GF-D8 (cell line): ENCODE data around the gene OGA.

Experiments used
- DNase-seq: peaks from one replicate; lab custom pipeline; 2025; lab: John Stamatoyannopoulos, UW

OGA gene

DNA sequence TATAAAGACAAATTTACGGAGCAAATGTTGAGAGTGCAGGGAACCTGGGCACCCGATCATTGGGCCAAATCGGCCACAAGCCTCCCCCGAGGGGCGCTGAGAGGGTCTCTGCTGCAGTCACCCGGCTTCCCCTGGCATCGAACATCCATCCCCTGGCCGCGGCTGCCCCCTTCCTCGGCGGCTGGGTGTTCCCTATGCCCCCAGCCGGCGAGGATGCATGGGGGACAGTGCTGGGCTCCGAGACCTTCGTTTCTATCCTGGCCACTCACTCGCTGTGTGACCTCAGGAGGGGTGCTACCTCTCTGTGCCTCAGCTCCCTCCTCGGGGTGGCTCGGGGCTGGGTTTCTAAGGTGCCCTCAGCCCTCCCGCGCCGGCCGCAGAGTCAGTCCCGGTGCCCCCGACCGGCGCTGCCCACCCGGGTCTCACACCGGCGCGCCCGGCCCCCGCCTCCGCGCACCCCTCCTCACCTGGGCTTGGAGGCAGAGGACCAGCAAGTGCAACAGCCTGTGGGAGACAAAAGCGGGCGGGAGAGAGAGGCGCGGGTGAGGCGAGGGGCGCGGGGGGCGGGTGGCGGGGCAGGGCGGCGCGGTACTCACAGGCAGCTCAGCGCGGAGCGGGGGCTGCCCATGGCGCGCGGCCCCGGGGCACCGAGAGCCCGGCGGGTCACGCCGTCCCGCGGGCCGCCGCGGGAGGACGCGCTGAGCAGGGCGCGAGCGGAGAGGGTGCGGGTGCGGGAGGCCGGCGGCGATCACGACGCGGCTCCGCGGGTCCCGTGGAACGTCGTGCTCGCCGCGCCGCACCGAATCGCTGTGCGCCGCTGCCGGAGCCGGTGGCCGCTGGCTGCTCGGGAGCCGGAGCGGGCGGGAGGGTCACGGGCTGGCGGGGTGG lies 42.7 kb downstream of the OGA start, which contains the start of gene FGF8:
FGF8 (minus strand) TSS at position 842 of the 888 bp plus-strand sequence; CDS start at position 628, 214 bp downstream.
- DNase-seq: no peak

DNA sequence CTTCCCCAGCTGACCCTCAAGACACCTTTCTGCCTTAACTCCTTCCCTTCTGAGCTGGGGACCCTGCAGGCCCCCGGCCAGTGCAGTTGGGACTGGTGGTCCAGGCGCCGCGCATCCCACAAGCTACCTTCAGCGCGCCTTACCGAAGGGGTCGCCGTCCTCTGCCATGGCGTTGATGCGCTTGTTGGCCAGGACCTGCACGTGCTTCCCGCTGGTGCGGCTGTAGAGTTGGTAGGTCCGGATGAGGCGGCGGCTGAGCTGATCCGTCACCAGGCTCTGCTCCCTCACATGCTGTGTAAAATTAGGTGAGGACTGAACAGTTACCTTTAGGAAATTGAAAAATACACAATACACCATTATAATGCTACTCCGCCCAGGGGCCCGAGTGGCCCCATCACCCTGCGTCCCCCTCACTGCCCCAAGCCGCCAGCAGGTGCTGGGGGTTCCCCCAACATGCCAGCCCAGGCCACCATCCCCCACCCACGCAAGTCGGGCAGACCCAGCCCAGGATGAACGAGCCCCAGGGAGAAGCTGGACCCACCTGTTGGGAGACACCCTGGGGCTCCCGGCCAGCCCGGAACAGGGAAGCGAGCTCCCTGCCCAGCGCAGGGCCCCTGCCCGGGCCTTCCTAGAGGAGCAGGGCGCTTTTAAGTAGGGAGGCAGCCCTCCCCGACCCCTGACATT lies 43.5 kb downstream of the OGA start:
- no peak for DNase-seq

DNA sequence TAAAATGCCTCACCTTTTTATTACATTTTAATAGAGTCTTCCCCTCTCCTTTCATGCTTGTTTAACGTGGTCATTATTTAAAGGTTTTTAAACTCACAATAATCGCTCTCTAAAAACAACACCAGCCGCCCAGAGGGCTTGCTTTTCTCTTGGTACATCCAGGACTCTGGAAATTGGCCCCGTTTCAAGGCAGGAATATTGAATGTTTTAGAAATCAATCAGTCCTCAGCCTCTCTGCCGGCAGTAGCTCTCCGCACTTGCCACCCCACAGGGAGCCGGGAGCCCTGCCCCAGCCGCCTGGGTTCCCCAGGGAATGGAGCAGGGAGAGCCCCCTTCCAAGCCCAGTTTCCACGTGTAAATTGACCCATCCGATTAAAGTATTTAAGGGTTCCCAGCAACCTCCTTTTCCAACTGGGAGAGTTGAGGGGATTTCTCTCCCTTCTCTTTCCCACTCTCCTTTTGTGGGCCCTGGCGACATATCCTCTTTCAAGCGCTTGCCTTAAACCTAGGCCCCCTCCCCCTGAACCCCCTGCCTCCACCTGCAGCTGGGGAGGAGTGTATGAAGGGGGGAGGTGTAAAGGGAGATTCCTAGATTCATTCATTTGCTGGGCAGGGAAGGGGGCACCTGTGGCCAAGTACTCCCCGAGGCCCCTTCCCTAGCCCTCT lies 44.2 kb downstream of the OGA start:
- DNase-seq: no peak

DNA sequence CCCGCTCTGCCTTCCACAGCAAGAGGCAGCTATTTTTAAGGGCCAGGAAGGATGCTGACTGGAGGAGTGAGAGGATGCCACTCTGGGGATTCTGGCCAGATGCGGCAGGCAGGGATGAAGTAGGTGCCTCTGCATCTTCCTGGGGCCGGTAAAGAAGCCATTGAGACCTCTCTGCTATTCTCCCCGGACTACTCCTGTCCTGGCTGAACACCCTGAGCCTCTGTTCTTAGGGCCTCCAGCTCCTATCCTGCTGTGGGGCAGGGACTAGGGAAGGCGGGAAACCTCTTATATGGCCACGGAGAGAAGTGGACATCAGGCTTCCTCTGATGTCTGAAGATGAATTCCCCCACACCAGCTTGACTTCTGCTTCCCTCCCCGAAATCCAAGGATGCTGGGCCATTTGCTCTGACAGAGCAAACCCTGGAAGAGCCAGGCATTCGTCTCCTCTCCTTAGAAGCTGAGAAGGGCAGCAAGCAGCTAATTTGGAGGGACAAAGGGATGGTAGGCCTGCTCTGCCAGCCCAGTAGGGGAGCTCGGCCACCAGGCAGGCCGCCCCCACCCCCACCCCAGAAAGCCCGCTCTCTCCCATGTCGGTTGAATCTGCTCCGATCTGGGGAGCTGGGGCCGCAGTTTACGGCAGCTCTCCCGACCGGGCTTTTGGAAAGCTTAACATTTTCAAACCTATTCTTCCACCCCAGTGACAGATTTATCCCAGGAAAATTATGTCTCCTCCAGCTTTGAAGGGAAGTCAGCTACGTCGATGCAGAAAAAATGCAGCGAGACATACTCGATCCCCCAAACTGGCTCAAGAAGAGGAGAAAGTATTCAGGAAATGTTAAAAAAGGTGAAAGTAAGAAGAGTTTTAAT lies 45.1 kb downstream of the OGA start:
- DNase-seq: no peak

DNA sequence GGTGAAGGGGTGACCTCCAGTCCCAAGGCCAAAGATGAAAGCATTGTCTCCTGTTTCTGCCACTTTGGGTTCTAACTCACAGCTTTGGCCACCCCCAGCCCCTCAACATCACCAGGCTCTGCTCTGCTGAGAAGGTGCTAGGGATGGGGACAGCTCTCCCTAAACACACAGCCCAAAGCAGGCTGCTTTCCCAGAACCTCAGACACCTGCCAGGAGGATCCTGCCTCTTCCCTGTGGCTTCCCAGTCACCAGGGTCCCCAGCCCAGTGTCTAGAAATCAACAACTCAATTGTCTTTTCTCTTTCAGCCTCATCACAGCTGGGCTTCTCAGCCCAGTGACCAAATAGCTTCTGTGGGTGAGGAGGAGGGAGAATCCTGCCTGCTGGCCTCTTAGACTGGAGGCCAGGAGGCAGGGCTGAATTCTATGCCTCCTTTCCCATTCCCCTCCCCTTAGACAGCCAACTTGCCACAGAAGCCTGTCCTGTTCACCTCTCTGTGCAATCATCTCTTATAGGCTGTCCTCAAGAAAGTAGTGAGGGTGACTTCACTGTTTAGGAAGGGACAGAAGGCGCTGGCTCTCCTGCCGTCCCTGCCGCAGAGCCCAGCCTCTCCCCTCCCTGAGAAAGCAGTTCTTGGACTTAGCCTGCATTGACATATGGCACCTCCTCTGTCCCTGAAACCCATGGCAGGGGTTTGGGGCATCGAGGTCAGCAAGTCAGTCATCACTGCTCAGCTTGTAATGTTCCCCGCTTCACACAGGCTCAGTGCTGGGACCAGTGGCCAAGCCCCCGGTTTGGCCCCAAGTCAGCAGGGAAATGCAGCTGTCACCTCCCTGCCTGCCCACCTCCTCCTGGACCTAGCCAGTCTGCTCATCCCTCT lies 46.0 kb downstream of the OGA start:
- no peak for DNase-seq

DNA sequence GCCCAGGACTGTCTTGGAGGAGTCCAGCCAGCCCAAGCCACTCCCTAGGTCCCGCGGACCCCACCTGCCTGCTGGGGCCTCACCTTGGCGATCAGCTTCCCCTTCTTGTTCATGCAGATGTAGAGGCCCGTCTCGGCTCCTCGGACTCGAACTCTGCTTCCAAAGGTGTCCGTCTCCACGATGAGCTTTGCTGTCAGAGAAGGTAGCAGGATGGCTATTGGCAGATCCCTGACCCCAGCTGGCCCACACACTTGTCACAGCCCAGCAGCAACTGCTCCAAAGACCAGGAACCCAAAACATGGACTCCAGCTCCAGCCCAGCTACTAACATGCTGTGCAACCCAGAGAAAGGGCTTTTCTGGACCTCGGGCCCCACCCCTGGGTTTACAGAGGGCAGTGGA lies 46.9 kb downstream of the OGA start:
- DNase-seq: no peak

DNA sequence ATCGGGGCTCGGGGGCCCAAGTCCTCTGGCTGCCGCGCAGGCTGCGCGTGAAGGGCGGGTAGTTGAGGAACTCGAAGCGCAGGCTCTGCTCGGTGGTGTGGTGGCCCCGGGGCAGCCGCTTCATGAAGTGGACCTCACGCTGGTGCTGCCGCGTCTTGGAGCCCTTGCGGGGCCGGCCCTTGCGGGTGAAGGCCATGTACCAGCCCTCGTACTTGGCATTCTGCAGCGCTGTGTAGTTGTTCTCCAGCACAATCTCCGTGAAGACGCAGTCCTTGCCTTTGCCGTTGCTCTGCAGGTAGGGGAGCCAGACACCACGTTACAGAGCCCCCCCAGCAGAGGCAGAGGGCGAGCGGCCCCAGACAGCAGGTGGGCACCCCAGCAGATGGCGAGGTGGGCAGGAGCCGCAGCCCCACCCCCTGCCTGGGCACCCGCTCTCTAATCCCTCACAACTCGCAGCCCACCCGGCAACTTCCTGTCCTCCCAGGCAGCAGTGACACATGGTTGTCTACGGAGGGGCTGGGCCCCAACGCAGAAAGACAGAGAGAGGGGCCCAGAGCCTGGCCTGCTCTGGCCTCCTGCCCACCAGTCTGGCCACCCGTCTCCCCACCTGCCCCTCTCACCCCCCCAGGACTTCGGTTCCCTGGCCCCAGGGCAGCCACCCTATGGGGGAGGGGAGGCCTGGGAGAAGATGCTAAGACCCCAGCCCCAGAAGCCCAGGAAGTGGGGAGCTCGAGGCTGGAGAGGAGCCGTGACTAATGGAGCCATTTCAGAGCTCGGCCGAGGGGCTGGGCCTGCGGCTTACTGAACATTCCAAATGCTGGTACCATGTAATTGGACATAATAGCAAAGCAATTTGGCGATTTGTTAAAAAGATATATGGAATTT lies 47.7 kb downstream of the OGA start:
- DNase-seq: no peak

DNA sequence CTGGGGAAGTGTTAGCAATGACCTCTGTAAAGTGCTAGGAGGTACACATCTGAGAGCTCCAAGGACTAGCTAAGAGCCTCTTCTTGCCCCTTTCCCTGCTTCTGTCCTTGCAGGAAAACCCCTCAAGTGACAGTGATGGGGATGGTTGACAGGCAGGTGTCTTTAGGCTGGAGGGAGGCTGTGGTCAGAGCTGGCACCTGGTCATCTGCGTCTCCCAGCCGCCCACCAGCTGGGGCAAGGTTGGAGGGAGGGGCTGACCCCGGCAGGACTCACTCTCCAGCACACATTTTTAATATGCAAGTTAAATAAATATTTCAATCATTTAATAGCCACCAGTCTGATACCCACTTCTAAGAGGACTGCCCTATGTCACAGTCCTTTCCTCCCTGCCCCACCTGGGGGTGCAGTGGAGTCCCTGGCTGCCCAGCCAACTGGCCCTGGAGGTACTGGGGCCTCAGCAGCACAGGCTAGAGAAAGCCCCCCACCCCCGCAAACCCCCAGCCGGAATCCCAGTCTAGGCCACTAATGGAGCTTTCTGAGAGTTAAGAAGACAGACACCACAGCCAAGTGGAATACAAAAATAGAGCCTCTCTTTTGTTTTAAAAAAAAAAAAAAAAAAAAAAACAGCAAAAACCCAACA lies 48.6 kb downstream of the OGA start:
- no peak for DNase-seq

DNA sequence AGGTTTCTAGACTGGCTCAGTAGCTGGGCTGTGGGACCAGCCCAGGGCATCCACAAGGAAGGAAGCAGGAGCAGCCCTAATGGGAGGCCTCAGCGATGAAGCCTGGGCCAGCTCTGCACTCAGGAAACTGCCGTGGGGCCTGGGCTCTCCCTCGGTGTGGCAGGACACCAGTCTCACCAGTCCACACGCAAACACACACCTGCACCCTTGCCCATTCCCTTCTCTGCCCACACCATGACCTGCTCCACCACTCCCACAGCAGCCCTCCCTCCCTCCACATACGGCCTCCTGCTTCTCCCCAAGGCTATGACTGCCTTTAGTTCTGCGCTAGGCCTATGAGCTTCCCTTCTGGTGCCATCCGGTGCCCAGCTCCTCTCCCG lies 49.5 kb downstream of the OGA start:
- no peak for DNase-seq

DNA sequence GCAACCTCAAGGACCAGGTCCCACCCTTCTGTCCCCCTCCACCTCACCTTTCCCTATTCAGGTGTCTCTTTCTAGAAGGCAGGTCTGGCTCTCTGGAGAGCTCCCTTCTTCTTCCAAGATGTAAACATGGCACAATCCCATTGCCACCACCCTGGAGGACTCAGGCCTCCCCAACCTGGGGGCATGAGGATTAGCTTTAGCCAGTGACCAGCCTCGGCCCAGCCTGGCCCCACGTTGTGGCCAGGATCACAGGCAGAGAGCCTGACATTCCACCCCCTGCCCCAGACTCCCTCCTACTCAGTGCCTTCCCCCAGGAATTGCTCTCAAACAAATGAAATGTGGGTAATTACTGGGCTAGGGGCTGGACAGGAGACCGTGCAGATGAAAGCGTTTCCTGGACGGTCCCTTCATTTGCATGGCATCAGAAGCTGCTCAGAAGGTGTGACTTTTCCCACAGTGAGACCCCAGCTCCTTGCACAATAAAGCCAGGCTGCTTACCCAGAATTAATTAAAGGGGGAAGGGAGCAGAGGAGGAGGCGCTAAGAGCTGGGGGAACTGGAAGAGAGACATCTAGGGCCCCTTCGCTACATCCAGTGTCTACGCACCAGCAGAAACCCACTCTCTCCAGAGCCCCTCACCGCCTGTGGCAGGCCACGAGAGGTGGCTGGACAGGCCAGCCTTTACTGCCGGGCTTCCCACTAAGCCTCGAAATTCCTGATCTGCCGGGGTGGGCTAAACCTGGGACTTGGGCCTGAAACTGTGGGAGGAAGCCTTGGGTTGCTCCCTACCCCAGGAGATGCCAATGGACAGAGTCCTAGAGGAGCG lies 50.1 kb downstream of the OGA start:
- DNase-seq: no peak

DNA sequence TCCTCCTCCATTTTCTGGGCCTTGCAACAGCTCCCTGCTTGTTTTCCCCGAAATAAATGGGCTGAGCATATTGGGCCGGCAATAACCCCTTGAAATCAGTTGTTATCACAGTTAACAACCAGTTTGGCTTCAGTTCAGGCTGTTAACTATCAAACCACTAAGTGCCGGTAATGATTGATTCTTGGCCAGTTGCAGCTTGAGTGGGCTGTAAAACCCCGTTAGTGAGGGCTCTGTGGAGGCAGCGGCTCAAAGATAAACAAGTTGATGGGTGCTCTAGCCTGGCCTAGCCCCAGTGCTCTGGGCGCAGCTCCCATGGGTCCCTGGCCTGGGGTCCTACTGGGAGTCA lies 50.7 kb downstream of the OGA start:
- DNase-seq: no peak

DNA sequence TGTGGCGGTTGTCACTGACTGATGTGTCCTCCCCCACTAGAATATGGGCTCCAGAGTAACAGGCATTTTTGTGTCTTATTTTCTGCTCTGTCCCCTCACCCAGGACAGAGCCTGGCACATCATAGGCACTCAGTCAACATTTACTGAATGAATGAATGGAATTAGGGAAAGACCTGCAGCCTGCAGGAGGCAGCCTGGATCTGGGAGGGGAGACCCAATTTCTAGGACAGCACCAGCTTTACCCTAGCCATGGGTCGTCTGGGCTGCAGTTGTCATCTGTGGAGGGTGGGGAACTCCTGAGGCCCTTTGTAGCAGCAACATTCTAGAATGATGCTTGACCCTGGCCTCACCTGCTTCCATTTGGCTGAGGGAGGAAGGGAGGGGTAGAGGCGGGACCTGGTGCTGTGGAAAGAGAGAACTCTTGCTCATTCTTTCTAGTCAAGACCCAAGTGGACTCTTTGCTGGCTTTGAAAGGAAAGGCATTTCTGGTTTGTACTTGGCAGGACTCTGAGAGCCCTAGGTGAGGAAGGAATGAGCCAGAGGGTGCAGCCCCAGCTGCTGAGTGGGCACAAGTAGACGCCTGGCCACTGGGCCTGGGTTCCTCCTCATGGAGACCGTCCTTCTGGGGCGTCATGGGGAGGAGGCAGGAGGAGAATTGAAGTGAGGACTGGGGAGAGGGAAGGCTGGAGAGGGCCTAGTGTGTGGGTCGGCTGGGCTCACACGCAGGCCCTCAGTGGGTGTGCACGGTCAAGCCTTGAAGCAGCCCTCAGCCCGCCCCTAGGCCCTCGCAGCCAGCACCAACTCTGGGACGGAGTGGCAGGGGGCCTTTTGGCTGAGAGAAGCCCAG lies 51.3 kb downstream of the OGA start:
- no peak for DNase-seq

DNA sequence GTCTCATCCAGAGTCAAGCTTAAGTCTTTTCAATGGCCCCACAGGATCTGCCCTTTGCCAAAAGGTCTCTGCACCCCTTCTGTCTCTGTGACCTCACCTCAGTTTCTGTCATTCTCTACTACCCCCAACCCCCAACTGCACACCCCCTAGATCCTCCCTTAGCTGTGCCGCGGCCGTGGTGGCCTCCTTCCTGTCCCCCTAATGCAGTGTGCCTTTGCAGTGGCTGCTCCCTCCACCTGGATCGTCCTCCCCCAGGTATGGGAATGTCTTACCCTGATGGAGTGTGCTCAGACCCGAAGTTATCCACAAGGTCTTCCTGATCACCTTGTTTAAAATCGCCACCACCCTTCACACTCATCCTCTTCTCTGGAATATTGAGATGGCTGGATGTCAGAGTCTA lies 51.9 kb downstream of the OGA start:
- DNase-seq: no peak

DNA sequence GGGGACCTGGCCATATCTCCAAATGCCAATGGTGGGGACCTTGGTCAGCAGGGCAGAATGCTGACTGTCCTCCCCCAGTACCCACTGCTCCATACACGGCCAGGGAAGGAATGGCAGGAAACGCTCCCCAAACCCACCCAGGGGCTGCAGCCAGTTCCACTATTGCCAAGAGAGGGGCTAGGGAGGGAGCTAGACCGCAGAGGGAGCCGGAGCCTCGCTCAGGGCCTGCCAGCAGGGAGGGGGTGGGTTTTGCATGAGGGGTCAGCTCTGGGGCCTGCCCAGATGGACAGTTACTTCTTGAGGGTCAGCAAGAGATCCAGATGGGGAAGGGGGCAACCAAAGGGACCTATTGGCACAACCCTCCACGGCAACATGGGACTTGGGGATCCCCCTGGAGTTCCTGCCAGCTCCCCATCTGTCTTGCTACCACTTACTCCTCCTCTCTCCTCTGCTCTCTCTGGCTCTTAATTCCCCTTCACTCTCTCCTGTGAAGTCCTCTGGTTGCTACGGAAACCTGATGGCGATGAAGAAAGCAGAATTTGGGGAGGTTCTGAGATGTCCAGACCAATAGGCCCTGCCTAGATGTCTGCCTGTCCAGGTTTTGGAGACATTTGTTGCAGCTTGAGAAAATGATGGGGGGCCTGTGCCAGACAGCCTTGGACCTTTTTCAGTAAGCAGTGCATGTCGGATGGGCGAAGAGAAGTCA lies 55.0 kb downstream of the OGA start:
- no peak for DNase-seq

DNA sequence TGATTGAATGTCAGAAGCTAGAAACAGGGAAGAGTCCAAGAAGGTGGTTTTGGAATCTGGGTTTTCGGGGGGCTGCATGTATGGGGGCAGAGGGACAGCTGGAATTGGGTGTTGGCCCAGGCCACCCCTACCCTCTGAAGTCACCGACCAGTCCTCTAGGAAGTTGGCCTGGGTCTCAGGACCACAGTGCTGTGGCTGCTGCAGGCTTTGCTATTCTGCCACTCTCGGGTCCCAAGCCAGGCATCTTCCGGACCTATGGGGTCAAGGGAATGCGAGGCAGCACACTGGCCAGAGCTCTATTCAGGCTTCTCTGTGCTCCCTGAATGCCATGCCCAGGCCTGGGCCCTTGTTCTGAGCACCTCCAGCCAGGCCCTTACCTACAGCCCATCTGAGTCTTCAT lies 55.5 kb downstream of the OGA start:
- no peak for DNase-seq

DNA sequence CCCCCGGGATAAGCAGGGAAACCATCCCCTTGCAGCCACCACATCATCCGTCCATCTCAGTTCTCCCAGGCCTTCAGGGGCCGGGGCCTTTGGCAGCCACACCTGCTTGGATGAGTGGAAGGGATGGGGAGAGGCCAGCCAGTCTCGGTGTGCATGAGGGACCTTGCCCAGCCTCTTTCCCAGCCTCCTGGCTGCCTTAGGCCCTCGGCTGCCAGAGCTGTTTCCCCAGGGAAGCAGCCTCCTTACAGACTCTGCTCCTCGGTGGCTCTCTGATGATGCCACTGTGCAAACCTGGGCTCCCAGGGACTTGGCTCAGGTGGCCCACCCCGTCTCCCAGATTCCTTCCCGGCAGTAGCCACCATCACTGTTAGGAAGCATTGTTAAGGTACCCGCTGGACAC lies 57.0 kb downstream of the OGA start:
- DNase-seq: no peak

DNA sequence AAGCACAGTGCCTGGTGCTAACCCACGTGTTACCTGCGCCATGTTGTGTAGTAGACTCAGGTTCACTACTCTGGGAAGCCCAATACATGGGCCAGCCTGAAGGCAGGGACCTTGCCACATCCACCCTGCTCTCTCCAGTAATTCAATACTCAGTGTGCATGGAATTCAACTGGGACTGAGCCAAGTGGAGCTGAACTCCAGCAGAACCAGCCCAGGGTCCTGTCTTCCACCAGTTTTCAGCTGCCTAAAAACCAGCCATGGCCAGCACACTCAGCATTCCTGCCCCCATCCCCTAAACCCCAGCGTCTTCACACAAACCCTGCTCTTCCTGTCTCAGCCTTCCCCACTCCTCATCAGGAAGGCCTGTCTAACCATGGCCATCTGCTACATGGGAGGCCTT lies 57.7 kb downstream of the OGA start:
- DNase-seq: no peak
